MM.1S (cell line): ENCODE results near the gene PLCD4.
A peak's percentile ranks its signal among the peaks of the same experiment; 100 is the strongest.

Experiments used
- DNase-seq: peaks from one replicate; pipeline ENCODE4 v3.0.0-alpha.2; 2015
- H2AFZ ChIP-seq: fragments of 300-600 bp; sonication (generic); 2 replicates; pipeline ENCODE4 v1.6.0; 2016; ENCODE audit warnings: antibody characterized with exemption, low read length
- H3F3A ChIP-seq: fragments of 300-600 bp; sonication (generic); 2 replicates; pipeline ENCODE4 v1.6.1; 2016; ENCODE audit warnings: mild to moderate bottlenecking, antibody characterized with exemption, low read length, moderate library complexity, mixed read lengths; ENCODE audit not compliant: insufficient read depth
- H3K27ac ChIP-seq: fragments of 300-600 bp; sonication (generic); 2 replicates; pipeline ENCODE4 v1.5.1; 2016; ENCODE audit warnings: mild to moderate bottlenecking, low read length
- H3K27me3 ChIP-seq: fragments of 300-600 bp; sonication (generic); replicated peaks from 2 replicates; pipeline ENCODE4 v1.6.0; 2016; ENCODE audit warnings: low read length; ENCODE audit not compliant: insufficient read depth
- H3K36me3 ChIP-seq: fragments of 300-600 bp; sonication (generic); replicated peaks from 2 replicates; pipeline ENCODE4 v1.6.1; 2016; ENCODE audit warnings: mild to moderate bottlenecking, low read length, mixed read lengths; ENCODE audit not compliant: insufficient read depth
- H3K4me1 ChIP-seq: fragments of 300-600 bp; sonication (generic); 2 replicates; pipeline ENCODE4 v1.6.1; 2016; ENCODE audit warnings: low read length, mixed read lengths
- H3K4me2 ChIP-seq: fragments of 300-600 bp; sonication (generic); 2 replicates; pipeline ENCODE4 v1.6.0; 2016; ENCODE audit warnings: low read depth, low read length
- H3K4me3 ChIP-seq: fragments of 300-600 bp; sonication (generic); 2 replicates; pipeline ENCODE4 v1.5.1; 2016; ENCODE audit warnings: low read length, mixed read lengths
- H3K79me2 ChIP-seq: fragments of 300-600 bp; sonication (generic); 2 replicates; pipeline ENCODE4 v1.6.1; 2016; ENCODE audit warnings: mixed run types, low read length, mixed read lengths
- H3K9ac ChIP-seq: fragments of 300-600 bp; sonication (generic); 2 replicates; pipeline ENCODE4 v1.6.1; 2016; ENCODE audit warnings: low read length, mixed read lengths
- H3K9me2 ChIP-seq: fragments of 300-600 bp; sonication (generic); replicated peaks from 2 replicates; pipeline ENCODE4 v1.6.1; 2016; ENCODE audit warnings: mild to moderate bottlenecking, low read length, mixed read lengths; ENCODE audit not compliant: insufficient read depth
- H3K9me3 ChIP-seq: fragments of 300-600 bp; sonication (generic); replicated peaks from 2 replicates; pipeline ENCODE4 v1.6.1; 2016; ENCODE audit warnings: mild to moderate bottlenecking, low read length, mixed read lengths; ENCODE audit not compliant: insufficient read depth
- H4K20me1 ChIP-seq: fragments of 300-600 bp; sonication (generic); 2 replicates; pipeline ENCODE4 v1.6.1; 2016; ENCODE audit warnings: mild to moderate bottlenecking, low read length, moderate library complexity, mixed read lengths; ENCODE audit not compliant: insufficient read depth
- EZH2 ChIP-seq: fragments of 300-600 bp; sonication (generic); optimal IDR thresholded peaks from 2 replicates; pipeline ENCODE3; 2017; ENCODE audit warnings: low read depth, mild to moderate bottlenecking, antibody characterized with exemption, low read length, mixed read lengths
- EZH2phosphoT487 ChIP-seq: fragments of 300-600 bp; sonication (generic); IDR thresholded peaks from 2 replicates; pipeline ENCODE4 v1.6.1; 2018; ENCODE audit warnings: antibody characterized with exemption, low read length
- TF ChIP-seq, protein P1 (sequence below): fragments of 300-600 bp; sonication (generic); IDR thresholded peaks from 2 replicates; pipeline ENCODE4 v1.5.1; 2016; ENCODE audit warnings: antibody characterized with exemption, low read length, mixed read lengths

Gene PLCD4

DNA sequence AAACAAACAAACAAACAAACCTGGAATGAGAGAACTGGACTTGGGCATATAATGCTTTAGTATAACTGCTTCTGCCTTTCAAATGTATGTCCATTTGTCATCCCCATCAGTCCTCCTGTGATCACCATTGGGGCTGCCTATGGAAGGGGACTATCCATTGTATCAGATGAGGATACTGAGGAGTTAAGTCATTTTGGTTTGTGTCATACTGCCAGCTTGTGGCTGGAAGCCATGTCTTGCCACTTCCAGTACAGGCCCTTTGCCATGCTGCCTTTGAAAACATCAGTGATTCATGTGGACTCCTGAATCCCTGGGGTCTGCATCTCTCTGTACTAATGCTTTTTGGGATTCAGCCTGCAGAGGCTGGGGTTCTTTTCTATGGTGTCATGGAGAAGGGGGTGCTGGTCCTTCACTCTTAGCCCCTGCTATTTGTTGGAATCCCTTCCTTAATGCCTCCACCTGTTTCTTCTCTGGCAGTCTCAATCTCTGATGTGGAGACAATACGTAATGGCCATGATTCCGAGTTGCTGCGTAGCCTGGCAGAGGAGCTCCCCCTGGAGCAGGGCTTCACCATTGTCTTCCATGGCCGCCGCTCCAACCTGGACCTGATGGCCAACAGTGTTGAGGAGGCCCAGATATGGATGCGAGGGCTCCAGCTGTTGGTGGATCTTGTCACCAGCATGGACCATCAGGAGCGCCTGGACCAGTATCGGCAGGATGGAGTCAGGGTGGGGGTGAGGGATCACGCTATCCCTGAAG is 10.6 kb downstream of the PLCD4 start:
- H3K36me3 ChIP-seq, result no peaks in the 10 kb centered on the region

DNA sequence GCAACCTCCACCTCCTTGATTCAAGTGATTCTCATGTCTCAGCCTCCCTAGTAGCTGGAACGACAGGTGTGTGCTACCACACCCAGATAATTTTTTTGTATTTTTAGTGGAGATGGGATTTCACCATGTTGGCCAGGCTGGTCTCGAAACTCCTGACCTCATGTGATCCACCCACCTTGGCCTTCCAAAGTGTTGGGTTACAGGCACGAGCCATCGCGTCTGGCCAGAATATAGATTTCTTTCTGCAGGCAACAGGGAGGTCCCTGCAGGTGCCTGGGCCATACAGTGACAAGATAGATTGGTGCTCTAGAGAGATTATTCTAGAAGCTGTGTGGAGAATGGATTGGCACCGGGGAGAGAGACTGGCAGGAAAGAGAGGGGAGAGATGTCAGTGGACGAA is 13.3 kb downstream of the PLCD4 start:
- no peak overlapping the region for H3K9ac ChIP-seq
- no peak overlapping the region for H3K4me3 ChIP-seq
- no peak overlapping the region for H3K4me2 ChIP-seq
- DNase-seq, result no peak
- H3K4me1 ChIP-seq, result no peaks in the 10 kb centered on the region
- no peak overlapping the region for H3K27ac ChIP-seq
- H3K9me2 ChIP-seq, result no peaks in the 10 kb centered on the region
- no peaks in the 10 kb centered on the region for H3K36me3 ChIP-seq
- H3K27me3 ChIP-seq, result no peaks in the 10 kb centered on the region
- no peaks in the 10 kb centered on the region for H3F3A ChIP-seq
- no peaks in the 10 kb centered on the region for H3K79me2 ChIP-seq
- H4K20me1 ChIP-seq, result no peaks in the 10 kb centered on the region
- no peak for TF ChIP-seq EZH2phosphoT487
- no peak for TF ChIP-seq EZH2
- TF ChIP-seq, protein P1, sequence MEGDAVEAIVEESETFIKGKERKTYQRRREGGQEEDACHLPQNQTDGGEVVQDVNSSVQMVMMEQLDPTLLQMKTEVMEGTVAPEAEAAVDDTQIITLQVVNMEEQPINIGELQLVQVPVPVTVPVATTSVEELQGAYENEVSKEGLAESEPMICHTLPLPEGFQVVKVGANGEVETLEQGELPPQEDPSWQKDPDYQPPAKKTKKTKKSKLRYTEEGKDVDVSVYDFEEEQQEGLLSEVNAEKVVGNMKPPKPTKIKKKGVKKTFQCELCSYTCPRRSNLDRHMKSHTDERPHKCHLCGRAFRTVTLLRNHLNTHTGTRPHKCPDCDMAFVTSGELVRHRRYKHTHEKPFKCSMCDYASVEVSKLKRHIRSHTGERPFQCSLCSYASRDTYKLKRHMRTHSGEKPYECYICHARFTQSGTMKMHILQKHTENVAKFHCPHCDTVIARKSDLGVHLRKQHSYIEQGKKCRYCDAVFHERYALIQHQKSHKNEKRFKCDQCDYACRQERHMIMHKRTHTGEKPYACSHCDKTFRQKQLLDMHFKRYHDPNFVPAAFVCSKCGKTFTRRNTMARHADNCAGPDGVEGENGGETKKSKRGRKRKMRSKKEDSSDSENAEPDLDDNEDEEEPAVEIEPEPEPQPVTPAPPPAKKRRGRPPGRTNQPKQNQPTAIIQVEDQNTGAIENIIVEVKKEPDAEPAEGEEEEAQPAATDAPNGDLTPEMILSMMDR, result no peak
- H3K9me3 ChIP-seq, result no peaks in the 10 kb centered on the region
- H2AFZ ChIP-seq, result no peak overlapping the region

More for the DNA sequence above, 10.6 kb downstream of the PLCD4 start:
- Histone ChIP-seq H3K79me2 (no peaks in the 10 kb centered on the region), H3K9me3 (no peaks in the 10 kb centered on the region), H3K4me2 (no peak overlapping the region), H4K20me1 (no peaks in the 10 kb centered on the region), H3F3A (no peaks in the 10 kb centered on the region), H3K4me1 (no peaks in the 10 kb centered on the region), H2AFZ (no peak overlapping the region), H3K27ac (no peak overlapping the region), H3K9me2 (no peaks in the 10 kb centered on the region), H3K27me3 (no peaks in the 10 kb centered on the region), H3K4me3 (no peak overlapping the region), H3K9ac (no peak overlapping the region)
- no peak for DNase-seq
- no peak for TF ChIP-seq EZH2phosphoT487
- TF ChIP-seq, protein P1, result peak; percentile 20

DNA sequence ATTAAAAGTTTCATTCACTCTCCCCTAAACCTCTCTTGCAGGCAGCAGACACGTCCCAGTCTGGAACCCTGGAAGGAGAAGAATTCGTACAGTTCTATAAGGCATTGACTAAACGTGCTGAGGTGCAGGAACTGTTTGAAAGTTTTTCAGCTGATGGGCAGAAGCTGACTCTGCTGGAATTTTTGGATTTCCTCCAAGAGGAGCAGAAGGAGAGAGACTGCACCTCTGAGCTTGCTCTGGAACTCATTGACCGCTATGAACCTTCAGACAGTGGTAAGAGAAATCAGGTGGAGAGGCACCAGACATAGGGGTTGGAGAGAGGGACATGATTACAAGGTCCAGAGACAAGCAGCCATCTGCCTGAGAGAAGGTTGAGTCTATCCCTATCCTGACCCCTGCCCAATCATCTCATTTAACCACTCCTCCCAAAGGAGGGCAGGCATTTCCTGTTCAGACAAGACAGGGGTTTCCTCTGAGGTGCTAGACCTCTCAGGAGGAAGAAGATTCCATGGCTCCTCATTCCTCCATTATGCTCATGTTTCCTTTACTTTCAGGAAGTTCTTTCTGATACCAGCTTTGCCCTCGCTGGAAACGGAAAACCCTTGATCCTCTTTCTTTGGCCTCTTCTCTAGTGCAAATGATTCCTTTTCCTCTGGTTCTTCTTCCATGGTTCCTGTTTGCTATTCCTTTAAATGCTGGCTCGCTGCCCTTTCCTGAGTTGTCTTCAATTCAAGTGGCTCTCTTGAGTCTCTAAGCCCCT is 15.1 kb downstream of the PLCD4 start:
- H4K20me1 ChIP-seq, result no peaks in the 10 kb centered on the region
- H3K79me2 ChIP-seq, result no peaks in the 10 kb centered on the region
- TF ChIP-seq EZH2 (no peak), EZH2phosphoT487 (no peak)
- TF ChIP-seq, protein P1, result no peak
- H3F3A ChIP-seq, result no peaks in the 10 kb centered on the region
- H3K27ac ChIP-seq, result no peak overlapping the region
- no peaks in the 10 kb centered on the region for H3K9me3 ChIP-seq
- no peaks in the 10 kb centered on the region for H3K9me2 ChIP-seq
- H3K36me3 ChIP-seq, result no peaks in the 10 kb centered on the region
- DNase-seq, result no peak
- H3K4me2 ChIP-seq, result no peak overlapping the region
- no peaks in the 10 kb centered on the region for H3K27me3 ChIP-seq
- no peak overlapping the region for H3K9ac ChIP-seq
- H2AFZ ChIP-seq, result no peak overlapping the region
- no peak overlapping the region for H3K4me3 ChIP-seq
- H3K4me1 ChIP-seq, result no peaks in the 10 kb centered on the region
